Natural killer cell (primary cell): ENCODE results near the gene TNRC6A. TPM values are rescaled to one million over a fixed set of nuclear protein-coding genes. Genes with fewer than 3 reads are reported as not detected.

Source experiments
- ATAC-seq, 3 donors: fragments of 150-1000 bp in 2 of 3; fragments of 200-7000 bp in 1 of 3; cut with Tn5 transposase; 1 replicate in 1 of 3; 2 replicates in 2 of 3; pipeline ENCODE4 v1.10.0; 2021; ENCODE audit warnings: mild to moderate bottlenecking in 2 of 3, moderate library complexity in 2 of 3
- DNase-seq, 2 donors: peaks; one replicate each; pipeline versions ENCODE4 v3.0.0 to v3.0.0-alpha.2; 2013 to 2021; ENCODE audit warnings: mixed read lengths in 1 of 2
- H3K27ac ChIP-seq: one replicate; pipeline ENCODE4 v1.5.1; 2013; ENCODE audit warnings: mild to moderate bottlenecking, low read length
- H3K27me3 ChIP-seq: one replicate; pipeline ENCODE4 v1.6.1; 2013; ENCODE audit warnings: low read length; ENCODE audit not compliant: control insufficient read depth, insufficient read depth
- H3K36me3 ChIP-seq: one replicate; pipeline ENCODE4 v1.6.1; 2013; ENCODE audit warnings: low read length; ENCODE audit not compliant: control insufficient read depth, insufficient read depth
- H3K4me1 ChIP-seq: one replicate; pipeline ENCODE4 v1.6.1; 2013; ENCODE audit warnings: low read length; ENCODE audit not compliant: control insufficient read depth, insufficient read depth
- H3K4me3 ChIP-seq: one replicate; pipeline ENCODE4 v1.5.1; 2013; ENCODE audit warnings: low read length
- H3K9me3 ChIP-seq: one replicate; pipeline ENCODE4 v1.6.1; 2013; ENCODE audit warnings: low read length; ENCODE audit not compliant: control insufficient read depth, insufficient read depth
- H3K27ac Mint-ChIP-seq, 2 donors: one replicate each; pipeline ENCODE4 v1.8.0; 2022; ENCODE audit warnings: mild to moderate bottlenecking in 2 of 2, mixed read lengths in 2 of 2, moderate library complexity in 1 of 2
- H3K27me3 Mint-ChIP-seq, 2 donors: one replicate each; pipeline ENCODE4 v1.8.0; 2022; ENCODE audit warnings: low read depth in 2 of 2, mixed read lengths in 2 of 2
- H3K36me3 Mint-ChIP-seq: one replicate; pipeline ENCODE4 v1.8.0; 2022; ENCODE audit warnings: mixed read lengths
- H3K4me1 Mint-ChIP-seq, 2 donors: one replicate each; pipeline ENCODE4 v1.8.0; 2022; ENCODE audit warnings: mixed read lengths in 2 of 2
- H3K4me3 Mint-ChIP-seq: one replicate; pipeline ENCODE4 v1.8.0; 2022; ENCODE audit warnings: mild to moderate bottlenecking, moderate library complexity, mixed read lengths
- H3K9me3 Mint-ChIP-seq, 2 donors: one replicate each; pipeline ENCODE4 v1.8.0; 2022; ENCODE audit warnings: mixed read lengths in 2 of 2
- WGBS: methylation state at CpG from one replicate; pipeline ENCODE4 v1.1.7; 2013; ENCODE audit warnings: missing lambda C conversion rate; ENCODE audit not compliant: insufficient coverage; 5-methylcytosine and 5-hydroxymethylcytosine counted together
- intact Hi-C: fragments of 100-400 bp; cut with micrococcal nuclease; formaldehyde crosslinking; loops from one replicate; pipeline ENCODE4 v1.14.2; 2022
- total RNA-seq, 4 donors: library from RNA; stranded (reverse); fragments of 120-200 nt in 1 of 4; gene quantifications; one replicate each; pipeline versions ENCODE4 v1.2.3 to v1.2.4, GENCODE V29; 2013 to 2022
- TF ChIP-seq, protein P1 (sequence below): fragments of 200-600 bp; IDR thresholded peaks from one replicate; pipeline ENCODE4 v1.8.0; 2022; ENCODE audit warnings: antibody characterized with exemption

Gene TNRC6A
- total RNA-seq, 3 donors from 2014 or later (not counting 1 experiment from before 2014, with no cell fraction given), result 53.9 to 68.5 (median 66.3) TPM

DNA sequence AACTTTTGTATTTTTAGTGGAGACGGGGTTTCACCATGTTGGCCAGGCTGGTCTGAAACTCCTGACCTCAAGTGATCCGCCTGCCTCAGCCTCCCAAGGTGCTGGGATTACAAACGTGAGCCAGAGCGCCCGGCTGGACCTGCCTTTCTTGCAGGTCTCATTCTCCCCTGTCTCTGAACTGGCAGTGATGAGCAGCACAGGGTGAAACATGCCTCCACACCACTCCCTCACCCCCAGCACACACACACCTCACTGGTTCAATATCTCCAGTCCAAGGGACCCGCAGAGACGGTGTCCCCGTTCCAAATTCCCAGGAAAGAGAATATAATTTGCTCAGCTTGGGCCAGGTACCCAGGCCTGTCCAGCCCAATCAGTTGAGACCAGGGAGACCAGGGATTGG, 139.6 kb downstream of the TNRC6A start:
- Histone ChIP-seq H3K4me3 (no peak overlapping the region), H3K4me1 (no peaks in the 10 kb centered on the region), H3K27ac (no peak overlapping the region), H3K9me3 (no peaks in the 10 kb centered on the region), H3K27me3 (no peaks in the 10 kb centered on the region), H3K36me3 (no peaks in the 10 kb centered on the region)
- H3K4me1 Mint-ChIP-seq, result no peaks in the 10 kb centered on the region
- peaks cover 5 to 9% of the 10 kb centered on the region in 2 donors for H3K27me3 Mint-ChIP-seq
- TF ChIP-seq, protein P1, sequence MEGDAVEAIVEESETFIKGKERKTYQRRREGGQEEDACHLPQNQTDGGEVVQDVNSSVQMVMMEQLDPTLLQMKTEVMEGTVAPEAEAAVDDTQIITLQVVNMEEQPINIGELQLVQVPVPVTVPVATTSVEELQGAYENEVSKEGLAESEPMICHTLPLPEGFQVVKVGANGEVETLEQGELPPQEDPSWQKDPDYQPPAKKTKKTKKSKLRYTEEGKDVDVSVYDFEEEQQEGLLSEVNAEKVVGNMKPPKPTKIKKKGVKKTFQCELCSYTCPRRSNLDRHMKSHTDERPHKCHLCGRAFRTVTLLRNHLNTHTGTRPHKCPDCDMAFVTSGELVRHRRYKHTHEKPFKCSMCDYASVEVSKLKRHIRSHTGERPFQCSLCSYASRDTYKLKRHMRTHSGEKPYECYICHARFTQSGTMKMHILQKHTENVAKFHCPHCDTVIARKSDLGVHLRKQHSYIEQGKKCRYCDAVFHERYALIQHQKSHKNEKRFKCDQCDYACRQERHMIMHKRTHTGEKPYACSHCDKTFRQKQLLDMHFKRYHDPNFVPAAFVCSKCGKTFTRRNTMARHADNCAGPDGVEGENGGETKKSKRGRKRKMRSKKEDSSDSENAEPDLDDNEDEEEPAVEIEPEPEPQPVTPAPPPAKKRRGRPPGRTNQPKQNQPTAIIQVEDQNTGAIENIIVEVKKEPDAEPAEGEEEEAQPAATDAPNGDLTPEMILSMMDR, result no peak
- DNase-seq (no peak), ATAC-seq (no peak)
- intact Hi-C loops, result no loop called here
- peaks cover 0 to 6% of the 10 kb centered on the region in 2 donors for H3K9me3 Mint-ChIP-seq
- 85% methylated on average over 8 of the region's 8 CpGs for WGBS
- H3K4me3 Mint-ChIP-seq, result no peak overlapping the region
- no peak overlapping the region for H3K27ac Mint-ChIP-seq
- peaks cover 2% of the 10 kb centered on the region for H3K36me3 Mint-ChIP-seq

DNA sequence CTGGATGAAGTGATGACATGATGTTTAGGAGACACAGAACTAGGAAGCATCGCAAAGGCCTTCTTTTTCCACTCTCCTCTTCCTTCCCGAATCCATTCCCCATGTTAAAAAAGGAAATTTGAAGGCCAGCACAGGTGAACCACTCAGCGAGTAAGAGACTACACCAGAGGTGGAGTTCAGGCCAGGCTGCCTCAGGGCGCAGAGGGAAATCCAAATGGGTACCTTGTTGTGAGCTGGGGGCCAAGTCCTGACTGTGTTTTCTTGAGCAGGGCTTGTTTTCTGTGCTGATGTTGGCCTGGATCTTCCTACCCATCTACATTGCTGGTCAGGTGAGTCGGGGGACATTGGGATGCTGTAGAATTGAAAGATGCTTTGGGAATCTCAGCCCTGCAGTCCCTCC, 142.4 kb downstream of the TNRC6A start:
- Mint-ChIP-seq H3K27ac (no peak overlapping the region), H3K4me1 (no peaks in the 10 kb centered on the region), H3K36me3 (no peaks in the 10 kb centered on the region), H3K27me3 (peaks cover 0 to 2% of the 10 kb centered on the region in 2 donors), H3K9me3 (no peaks in the 10 kb centered on the region), H3K4me3 (no peak overlapping the region)
- no peaks in the 10 kb centered on the region for H3K27me3 ChIP-seq
- 83% methylated on average over 4 of the region's 5 CpGs for WGBS
- H3K4me1 ChIP-seq, result no peaks in the 10 kb centered on the region
- no peak overlapping the region for H3K4me3 ChIP-seq
- no peaks in the 10 kb centered on the region for H3K9me3 ChIP-seq
- intact Hi-C loops, result no loop called here
- H3K36me3 ChIP-seq, result no peaks in the 10 kb centered on the region
- TF ChIP-seq, protein P1, result no peak
- DNase-seq (no peak), ATAC-seq (no peak)
- H3K27ac ChIP-seq, result no peak overlapping the region

DNA sequence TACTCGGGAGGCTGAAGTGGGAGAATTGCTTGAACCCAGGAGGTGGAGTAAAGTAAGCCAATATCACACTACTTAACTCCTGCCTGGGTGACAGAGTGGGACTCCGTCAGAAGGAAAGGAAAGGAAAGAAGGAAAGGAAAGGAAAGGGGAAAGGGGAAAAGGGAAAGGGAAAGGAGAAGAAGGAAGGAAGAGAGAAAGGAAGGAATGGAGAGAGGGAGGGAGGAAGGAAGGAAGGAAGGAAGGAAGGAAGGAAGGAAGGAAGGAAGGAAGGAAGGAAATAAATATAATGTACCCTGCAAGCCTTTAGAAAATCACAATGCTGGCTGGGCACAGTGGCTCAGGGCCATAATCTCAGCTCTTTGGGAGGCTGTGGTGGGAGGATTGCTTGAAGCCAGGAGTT, 143.6 kb downstream of the TNRC6A start:
- ATAC-seq, result no peak
- intact Hi-C loops, result no loop called here
- Histone ChIP-seq H3K4me1 (no peaks in the 10 kb centered on the region), H3K9me3 (no peaks in the 10 kb centered on the region), H3K27me3 (no peaks in the 10 kb centered on the region), H3K27ac (no peak overlapping the region), H3K36me3 (no peaks in the 10 kb centered on the region), H3K4me3 (no peak overlapping the region)
- TF ChIP-seq, protein P1, result no peak
- Mint-ChIP-seq H3K27ac (no peak overlapping the region), H3K4me1 (no peaks in the 10 kb centered on the region), H3K36me3 (no peaks in the 10 kb centered on the region), H3K4me3 (no peak overlapping the region), H3K27me3 (peaks cover 0 to 2% of the 10 kb centered on the region in 2 donors), H3K9me3 (no peaks in the 10 kb centered on the region)
- DNase-seq, result no peak
- WGBS, result 75% methylated on average over 1 of the region's 2 CpGs

DNA sequence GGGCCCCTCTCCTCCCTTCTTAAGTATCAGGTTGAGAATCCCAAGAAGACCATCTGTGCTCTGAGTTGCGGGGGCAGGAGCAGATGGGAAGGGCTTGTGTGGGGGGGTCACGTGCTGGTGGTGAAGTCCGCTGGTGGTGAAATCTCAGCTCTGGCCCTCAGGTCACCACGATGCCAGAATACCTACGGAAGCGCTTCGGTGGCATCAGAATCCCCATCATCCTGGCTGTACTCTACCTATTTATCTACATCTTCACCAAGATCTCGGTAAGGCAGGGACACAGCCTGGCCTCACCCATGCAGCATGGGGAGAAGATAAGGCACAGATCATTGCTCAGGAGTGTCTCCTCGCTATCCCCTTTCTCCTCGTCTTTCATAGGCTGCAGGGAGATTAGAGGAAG, 146.0 kb downstream of the TNRC6A start:
- Mint-ChIP-seq H3K4me1 (no peaks in the 10 kb centered on the region), H3K9me3 (no peaks in the 10 kb centered on the region), H3K27ac (no peak overlapping the region), H3K36me3 (no peaks in the 10 kb centered on the region), H3K27me3 (no peaks in the 10 kb centered on the region), H3K4me3 (no peak overlapping the region)
- DNase-seq (no peak), ATAC-seq (no peak)
- WGBS, result 90% methylated on average over 10 of the region's 10 CpGs
- TF ChIP-seq, protein P1, result no peak
- H3K27ac ChIP-seq, result no peak overlapping the region
- H3K27me3 ChIP-seq, result no peaks in the 10 kb centered on the region
- H3K4me3 ChIP-seq, result no peak overlapping the region
- H3K4me1 ChIP-seq, result no peaks in the 10 kb centered on the region
- H3K9me3 ChIP-seq, result no peaks in the 10 kb centered on the region
- intact Hi-C loops, result no loop called here
- no peaks in the 10 kb centered on the region for H3K36me3 ChIP-seq
